Measurements from ENCODE around the gene JAML.
"Not testable (repeated sequence)": the region's sequence is repeated elsewhere in the genome, so short reads cannot be mapped to it uniquely, and the experiment has no call there.

The JAML gene

GRCh38 chr11:118214210-118214914 is 10.4 kb downstream of the JAML start:
- DNase-seq: no peak

GRCh38 chr11:118213781-118214180 is 11.0 kb downstream of the JAML start:
- DNase-seq: no peak

- DNase-seq: no peak
Measured at GRCh38 chr11:118213201-118213600, 11.6 kb downstream of the JAML start.

GRCh38 chr11:118212781-118213191 is 12.0 kb downstream of the JAML start:
- DNase-seq: no peak

- DNase-seq: no peak
Measured at GRCh38 chr11:118212131-118212725, 12.6 kb downstream of the JAML start.

- DNase-seq: no peak
Measured at GRCh38 chr11:118211006-118211405, 13.8 kb downstream of the JAML start.

GRCh38 chr11:118210323-118210722 is 14.5 kb downstream of the JAML start:
- no peak for DNase-seq

- DNase-seq: no peak
Measured at GRCh38 chr11:118209033-118209432, 15.8 kb downstream of the JAML start.

GRCh38 chr11:118207079-118207478 is 17.7 kb downstream of the JAML start:
- DNase-seq: no peak

- no peak for DNase-seq
Measured at GRCh38 chr11:118206391-118207031, 18.3 kb downstream of the JAML start.

GRCh38 chr11:118205606-118206378 is 19.0 kb downstream of the JAML start:
- no peak for DNase-seq

GRCh38 chr11:118202599-118203422 is 22.0 kb downstream of the JAML start:
- DNase-seq: no peak

GRCh38 chr11:118201966-118202365 is 22.8 kb downstream of the JAML start:
- DNase-seq: no peak

- DNase-seq: no peak
Measured at GRCh38 chr11:118200901-118201680, 23.7 kb downstream of the JAML start.

GRCh38 chr11:118200497-118200896 is 24.3 kb downstream of the JAML start:
- DNase-seq: no peak

- no peak for DNase-seq
Measured at GRCh38 chr11:118199135-118199534, 25.7 kb downstream of the JAML start.

- peak; percentile 41 for DNase-seq
Measured at GRCh38 chr11:118198370-118198769, 26.4 kb downstream of the JAML start.

- no peak for DNase-seq
Measured at GRCh38 chr11:118194835-118195627, 29.8 kb downstream of the JAML start.

- DNase-seq: no peak
Measured at GRCh38 chr11:118193910-118194566, 30.8 kb downstream of the JAML start.

- DNase-seq: not testable (repeated sequence)
Measured at GRCh38 chr11:118192817-118193216, 32.0 kb downstream of the JAML start.
